ENCODE measurements around the gene LRRC75A. TPM values are rescaled to one million over a fixed set of nuclear protein-coding genes. Genes with fewer than 3 reads are reported as not detected.

LRRC75A gene
- total and polyA plus RNA-seq, 2 of the 13 experiments (the other 11 are each of a cell fraction or from before 2014, with no cell fraction given), result 0.03 TPM; not detected in 1

DNA sequence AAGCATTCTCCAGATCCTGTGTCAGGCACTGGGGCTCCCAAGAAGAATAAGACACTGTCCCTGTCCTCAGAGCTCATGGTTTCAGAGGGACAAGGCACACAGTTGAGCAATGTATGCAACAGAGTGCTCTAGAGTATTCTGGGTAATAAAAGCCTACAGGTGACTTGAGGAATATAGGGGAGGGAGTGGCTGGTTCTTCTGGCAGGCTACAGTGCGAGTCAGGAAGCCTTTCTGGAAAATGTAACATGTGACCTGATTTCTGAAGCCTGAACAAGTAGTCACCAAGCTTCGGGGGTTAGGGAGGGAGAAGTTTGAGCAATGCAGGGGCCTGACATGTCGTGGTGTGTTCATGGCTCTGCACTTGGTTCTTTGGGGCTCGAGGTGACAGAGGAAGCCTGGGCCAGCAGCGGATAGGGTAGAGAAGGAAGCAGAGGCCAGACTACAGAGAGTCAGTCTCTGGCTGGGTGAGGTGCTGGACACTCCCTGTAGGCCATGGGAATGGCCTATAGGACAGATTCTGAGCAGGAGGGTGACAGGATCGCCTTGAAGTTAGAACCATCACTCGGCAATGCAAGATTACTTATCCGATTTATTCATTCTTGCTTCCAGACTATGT is 16.0 kb upstream of the LRRC75A start:
- Histone ChIP-seq H3K36me3 (replicated peaks in 1 of 2; ENCODE audit: control insufficient read depth in 1 of 2, insufficient read depth in 2 of 2, low read length in 2 of 2) (no peaks in the 10 kb centered on the region), H4K20me1 (ENCODE audit: insufficient read depth, low read length) (no peaks in the 10 kb centered on the region), H3K9me3 (ENCODE audit: low read length) (no peaks in the 10 kb centered on the region), H3K9ac (ENCODE audit: insufficient read depth, low read depth, low read length) (no peak overlapping the region), H3K27ac (ENCODE audit: extremely low read length, insufficient read depth, low read length) (no peak overlapping the region), H3K27me3 (ENCODE audit: control insufficient read depth in 1 of 2, insufficient read depth in 2 of 2, low read length in 2 of 2) (peaks cover 0 to 15% of the 10 kb centered on the region in 2 experiments; a peak in 2 of 5 replicates), H3K4me2 (ENCODE audit: low read depth, low read length) (no peak overlapping the region), H3K79me2 (ENCODE audit: insufficient read depth, low read length) (no peaks in the 10 kb centered on the region), H2AFZ (ENCODE audit: low read length) (no peak overlapping the region), H3K4me3 (replicated peaks in 1 of 3; ENCODE audit: insufficient read depth in 1 of 3, low read depth in 2 of 3, low read length in 3 of 3) (no peak overlapping the region), H3K4me1 (ENCODE audit: insufficient read depth, low read length) (0 out of 2 replicates have a peak, but pooled peaks cover 4% of the 10 kb centered on the region)
- POLR2A ChIA-PET, result no interaction called here
- 33% methylated on average over 8 of the region's 8 CpGs for WGBS (ENCODE audit: low lambda C conversion rate)
- in situ Hi-C loops (cut with HindIII; ENCODE audit: extremely low pct_ligation_motif_present, low pct_unique_long_range_greater_than_20kb) (no loop called here), intact Hi-C loops (cut with micrococcal nuclease; ENCODE audit: unreplicated experiment) (no loop called here)
- FAIRE-seq (no peak), DNase-seq (ENCODE audit: low spot score) (no peak), ATAC-seq (no peak)
- no peak for TF ChIP-seq ZNF660 (CRISPR knock-in tag; IDR thresholded peaks at IDR 0.05; ENCODE audit: borderline replicate concordance, low read depth)
- TF ChIP-seq SIN3B (IDR thresholded peaks at IDR 0.05; ENCODE audit: low read length), result no peak
- no peak for TF ChIP-seq POGZ (CRISPR knock-in tag; IDR thresholded peaks at IDR 0.05)
- no peak for TF ChIP-seq RARG (CRISPR knock-in tag; IDR thresholded peaks at IDR 0.05; ENCODE audit: low read depth)
- no peak for TF ChIP-seq PHF21A (CRISPR knock-in tag; IDR thresholded peaks at IDR 0.05)
- TF ChIP-seq ZNF766 (CRISPR knock-in tag; IDR thresholded peaks at IDR 0.05; ENCODE audit: borderline replicate concordance), result no peak
- no peak for TF ChIP-seq SMAD9 (CRISPR knock-in tag; IDR thresholded peaks at IDR 0.05)
- CTCF ChIA-PET (ENCODE audit: low intra/inter-chr PET ratio, low total read pairs), result no interaction called here
- no TSS peak for BruUV-seq (replicated peaks)

DNA sequence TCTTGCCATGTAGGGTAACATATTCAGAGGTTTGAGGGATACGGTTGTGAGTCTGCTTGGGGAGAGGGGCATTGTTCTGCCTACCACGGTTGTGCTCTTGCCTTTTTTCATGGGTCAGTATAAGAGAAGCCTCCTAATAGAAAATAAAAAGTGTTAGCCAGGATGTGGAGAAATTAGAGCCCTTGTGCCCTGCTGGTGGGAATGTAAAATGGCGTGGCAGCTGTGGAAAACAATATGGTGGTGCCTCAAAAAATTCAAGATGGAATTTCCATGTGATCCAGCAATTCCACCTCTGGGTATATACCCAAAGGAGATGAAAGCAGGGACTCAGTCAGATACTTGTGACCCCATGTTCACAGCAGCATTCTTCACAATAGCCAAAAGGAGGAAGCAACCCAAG is 14.2 kb upstream of the LRRC75A start:
- Histone ChIP-seq H3K79me2 (ENCODE audit: insufficient read depth, low read length) (no peaks in the 10 kb centered on the region), H3K4me2 (ENCODE audit: low read depth, low read length) (no peak overlapping the region), H3K27ac (ENCODE audit: extremely low read length, insufficient read depth, low read length) (no peak overlapping the region), H3K4me3 (replicated peaks in 1 of 3; ENCODE audit: insufficient read depth in 1 of 3, low read depth in 2 of 3, low read length in 3 of 3) (no peak overlapping the region), H3K27me3 (ENCODE audit: control insufficient read depth in 1 of 2, insufficient read depth in 2 of 2, low read length in 2 of 2) (0 out of 5 replicates have a peak, but pooled peaks cover 0 to 3% of the 10 kb centered on the region in 2 experiments), H3K36me3 (replicated peaks in 1 of 2; ENCODE audit: control insufficient read depth in 1 of 2, insufficient read depth in 2 of 2, low read length in 2 of 2) (no peaks in the 10 kb centered on the region), H3K4me1 (ENCODE audit: insufficient read depth, low read length) (0 out of 2 replicates have a peak, but pooled peaks cover 4% of the 10 kb centered on the region), H2AFZ (ENCODE audit: low read length) (no peak overlapping the region), H4K20me1 (ENCODE audit: insufficient read depth, low read length) (no peaks in the 10 kb centered on the region), H3K9me3 (ENCODE audit: low read length) (no peaks in the 10 kb centered on the region), H3K9ac (ENCODE audit: insufficient read depth, low read depth, low read length) (no peak overlapping the region)
- in situ Hi-C loops (cut with HindIII; ENCODE audit: extremely low pct_ligation_motif_present, low pct_unique_long_range_greater_than_20kb), result no loop called here
- intact Hi-C loops (cut with micrococcal nuclease; ENCODE audit: unreplicated experiment), result no loop called here
- no peak for TF ChIP-seq FIP1L1 (IDR thresholded peaks at IDR 0.05; ENCODE audit: borderline replicate concordance, insufficient read depth, low read depth, low read length)
- TF ChIP-seq NR2F2 (IDR thresholded peaks at IDR 0.05; ENCODE audit: borderline replicate concordance, low read depth), result no peak
- TF ChIP-seq SCMH1 (CRISPR knock-in tag; IDR thresholded peaks at IDR 0.05; ENCODE audit: borderline replicate concordance), result no peak
- no peak for TF ChIP-seq KMT2B (CRISPR knock-in tag; IDR thresholded peaks at IDR 0.05)
- no peak for TF ChIP-seq ZNF773 (CRISPR knock-in tag; IDR thresholded peaks at IDR 0.05; ENCODE audit: borderline replicate concordance)
- no peak for FAIRE-seq
- no peak for ATAC-seq
- POLR2A ChIA-PET, result no interaction called here
- CTCF ChIA-PET (ENCODE audit: low intra/inter-chr PET ratio, low total read pairs), result no interaction called here
- DNase-seq (ENCODE audit: low spot score), result no peak
- WGBS (ENCODE audit: low lambda C conversion rate), result 67% methylated on average over 3 of the region's 3 CpGs
- BruUV-seq (replicated peaks), result no TSS peak
